ENCODE measurements around the gene DUSP22. TPM values are rescaled to one million over a fixed set of nuclear protein-coding genes. Genes with fewer than 3 reads are reported as not detected.

The DUSP22 gene
- total RNA-seq, 2 donors from 2014 or later = 45.1 to 54.1 TPM

DNA sequence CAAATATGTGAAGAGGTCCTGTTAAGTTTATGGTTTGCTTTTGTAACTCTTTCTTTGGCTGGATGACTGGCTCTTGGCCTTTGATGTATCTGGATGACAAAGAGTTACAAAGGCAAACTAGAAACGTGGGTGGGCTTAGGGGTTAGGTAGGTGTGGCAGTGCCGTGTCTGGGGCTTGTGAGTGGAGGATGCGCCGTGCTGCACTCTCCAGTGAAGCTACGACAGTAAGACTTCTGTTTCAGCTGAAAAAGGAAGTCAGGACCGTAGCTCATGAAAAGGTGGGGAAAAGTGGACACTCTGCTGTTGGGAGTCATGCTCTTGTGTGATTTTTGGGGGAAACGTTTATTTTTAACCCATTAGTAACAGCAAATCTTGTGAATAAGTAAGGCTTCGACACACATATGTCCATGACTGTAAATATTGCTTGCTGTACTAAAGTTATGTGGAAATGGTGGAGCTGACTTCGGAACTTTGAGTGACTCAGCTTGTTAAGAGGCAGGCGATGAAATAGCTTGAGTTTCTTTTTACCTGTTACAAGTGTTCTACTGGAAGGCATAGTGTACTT, 45.6 kb downstream of the DUSP22 start:
- Histone ChIP-seq H3K9me3 (no peaks in the 10 kb centered on the region), H3K4me1 (peaks cover 0 to 36% of the 10 kb centered on the region in 2 donors), H3K36me3 (no peaks in the 10 kb centered on the region), H3K27me3 (no peaks in the 10 kb centered on the region), H3K4me3 (no peak overlapping the region), H3K27ac (no peak overlapping the region)
- DNase-seq (ENCODE audit: low spot score) = no peak
- TF ChIP-seq, protein P1, sequence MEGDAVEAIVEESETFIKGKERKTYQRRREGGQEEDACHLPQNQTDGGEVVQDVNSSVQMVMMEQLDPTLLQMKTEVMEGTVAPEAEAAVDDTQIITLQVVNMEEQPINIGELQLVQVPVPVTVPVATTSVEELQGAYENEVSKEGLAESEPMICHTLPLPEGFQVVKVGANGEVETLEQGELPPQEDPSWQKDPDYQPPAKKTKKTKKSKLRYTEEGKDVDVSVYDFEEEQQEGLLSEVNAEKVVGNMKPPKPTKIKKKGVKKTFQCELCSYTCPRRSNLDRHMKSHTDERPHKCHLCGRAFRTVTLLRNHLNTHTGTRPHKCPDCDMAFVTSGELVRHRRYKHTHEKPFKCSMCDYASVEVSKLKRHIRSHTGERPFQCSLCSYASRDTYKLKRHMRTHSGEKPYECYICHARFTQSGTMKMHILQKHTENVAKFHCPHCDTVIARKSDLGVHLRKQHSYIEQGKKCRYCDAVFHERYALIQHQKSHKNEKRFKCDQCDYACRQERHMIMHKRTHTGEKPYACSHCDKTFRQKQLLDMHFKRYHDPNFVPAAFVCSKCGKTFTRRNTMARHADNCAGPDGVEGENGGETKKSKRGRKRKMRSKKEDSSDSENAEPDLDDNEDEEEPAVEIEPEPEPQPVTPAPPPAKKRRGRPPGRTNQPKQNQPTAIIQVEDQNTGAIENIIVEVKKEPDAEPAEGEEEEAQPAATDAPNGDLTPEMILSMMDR (IDR thresholded peaks at IDR 0.05) = no peak

DNA sequence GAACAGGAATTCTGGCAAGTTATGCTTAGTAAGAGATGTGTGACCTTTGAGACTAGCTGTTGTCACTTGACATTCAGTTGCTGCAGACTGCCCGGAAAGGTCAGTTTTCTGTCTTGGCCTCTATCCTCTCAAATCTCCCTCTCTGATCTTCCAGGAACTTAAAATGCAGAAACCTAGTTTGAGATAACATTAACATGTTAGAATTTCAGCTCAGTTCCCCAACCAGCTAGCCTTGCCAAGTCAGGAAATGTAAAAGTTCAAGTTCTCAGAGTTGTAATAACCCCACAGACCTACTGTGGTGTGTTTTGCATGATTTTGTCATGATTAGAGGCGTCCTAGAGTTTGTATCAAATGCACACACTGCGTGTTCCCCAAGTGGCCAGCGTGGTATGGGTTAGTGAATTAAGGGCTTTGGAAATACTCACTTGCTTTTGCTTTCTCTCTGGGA, 46.6 kb downstream of the DUSP22 start:
- Histone ChIP-seq H3K4me3 (no peak overlapping the region), H3K36me3 (no peaks in the 10 kb centered on the region), H3K27ac (no peak overlapping the region), H3K4me1 (peaks cover 0 to 42% of the 10 kb centered on the region in 2 donors), H3K27me3 (no peaks in the 10 kb centered on the region), H3K9me3 (no peaks in the 10 kb centered on the region)
- DNase-seq (ENCODE audit: low spot score) = no peak
- TF ChIP-seq, protein P1 (IDR thresholded peaks at IDR 0.05) = no peak

DNA sequence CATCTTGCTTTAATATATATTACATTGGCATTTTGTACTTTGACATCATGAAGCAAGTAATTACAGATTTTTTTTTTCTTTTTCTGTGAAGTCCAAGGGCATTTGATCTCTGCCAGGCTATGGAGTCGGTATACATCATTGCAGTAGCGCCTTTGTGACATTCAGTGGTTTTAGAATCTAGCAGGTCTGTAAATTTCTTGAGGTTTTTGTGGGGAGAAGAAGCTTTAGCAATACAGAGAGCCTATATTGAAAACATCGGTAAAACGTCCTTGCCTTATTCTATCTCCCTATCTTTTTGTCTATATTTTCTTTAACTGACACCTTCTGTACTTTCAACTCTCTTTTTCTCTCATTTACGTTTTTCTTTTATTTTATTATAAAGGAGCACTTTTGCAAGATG, 47.2 kb downstream of the DUSP22 start:
- Histone ChIP-seq H3K27me3 (no peaks in the 10 kb centered on the region), H3K4me1 (peaks cover 0 to 45% of the 10 kb centered on the region in 2 donors), H3K4me3 (no peak overlapping the region), H3K36me3 (no peaks in the 10 kb centered on the region), H3K9me3 (no peaks in the 10 kb centered on the region), H3K27ac (no peak overlapping the region)
- TF ChIP-seq, protein P1 (IDR thresholded peaks at IDR 0.05) = no peak
- no peak for DNase-seq (ENCODE audit: low spot score)

- no peak overlapping the region for H3K4me3 ChIP-seq
- no peaks in the 10 kb centered on the region for H3K27me3 ChIP-seq
- no peaks in the 10 kb centered on the region for H3K36me3 ChIP-seq
- peaks cover 0 to 45% of the 10 kb centered on the region in 2 donors for H3K4me1 ChIP-seq
- TF ChIP-seq, protein P1 (IDR thresholded peaks at IDR 0.05) = no peak
- no peaks in the 10 kb centered on the region for H3K9me3 ChIP-seq
- H3K27ac ChIP-seq = no peak overlapping the region
- DNase-seq (ENCODE audit: low spot score) = no peak
Observed at GRCh38 chr6:340186-340955, 48.1 kb downstream of the DUSP22 start.

GRCh38 chr6:340991-341827, 48.9 kb downstream of the DUSP22 start:
- Histone ChIP-seq H3K4me1 (peaks cover 0 to 42% of the 10 kb centered on the region in 2 donors), H3K9me3 (no peaks in the 10 kb centered on the region), H3K27ac (no peak overlapping the region), H3K27me3 (no peaks in the 10 kb centered on the region), H3K36me3 (no peaks in the 10 kb centered on the region), H3K4me3 (no peak overlapping the region)
- DNase-seq (ENCODE audit: low spot score) = no peak
- TF ChIP-seq, protein P1 (IDR thresholded peaks at IDR 0.05) = no peak
